Left kidney (tissue), 2 donors: ENCODE data around the gene ITPR3. TPM values are rescaled to one million over a fixed set of nuclear protein-coding genes. Genes with fewer than 3 reads are reported as not detected.
A peak's percentile ranks its signal among the peaks of the same experiment; 100 is the strongest.

Experiments
- DNase-seq: peaks from one replicate; pipeline ENCODE4 v3.0.0-alpha.2; 2013
- polyA plus RNA-seq: library from polyadenylated mRNA; unstranded; fragments of 120-200 nt; gene quantifications from one replicate; pipeline ENCODE4 v1.2.1, GENCODE V29; 2013; ENCODE audit not compliant: insufficient read length

The ITPR3 gene
- polyA plus RNA-seq, 1 donor, result 9.2 TPM

DNA sequence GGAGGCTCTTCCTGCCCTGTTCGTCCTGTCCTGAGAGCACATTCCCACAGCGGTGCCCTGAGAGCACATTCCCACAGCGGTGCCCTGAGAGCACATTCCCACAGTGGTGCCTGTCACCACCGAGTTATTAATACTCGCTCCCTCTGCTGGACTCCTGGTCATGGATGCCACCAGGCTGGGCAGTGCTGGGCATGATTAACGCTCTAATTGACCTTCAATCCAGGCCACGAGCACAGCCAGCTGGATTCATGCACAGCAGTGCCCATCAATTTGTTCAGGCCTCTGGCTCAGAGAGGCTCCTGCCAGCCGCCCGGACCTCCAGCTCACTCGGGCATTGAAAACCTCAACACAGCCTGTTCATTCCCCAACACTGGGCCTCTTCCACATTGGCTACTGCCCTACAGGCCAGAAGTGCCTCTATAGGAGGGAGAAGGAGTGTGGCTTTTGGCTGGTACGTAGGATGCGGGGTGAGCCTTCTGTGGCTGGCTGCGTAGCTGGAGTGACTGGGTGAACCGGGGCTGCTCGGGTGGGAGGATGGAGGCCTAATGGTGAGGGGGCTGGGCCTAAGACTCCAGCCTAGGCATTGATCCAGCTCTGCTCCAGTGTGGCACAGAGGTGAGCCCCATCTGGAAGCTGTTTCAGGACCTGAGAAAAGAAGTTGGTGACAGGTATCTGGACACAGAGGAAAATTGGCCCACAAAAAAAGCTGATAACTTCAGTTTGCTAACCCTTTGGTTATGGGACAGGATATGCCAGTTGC is 116.3 kb downstream of the ITPR3 start:
- no peak for DNase-seq

DNA sequence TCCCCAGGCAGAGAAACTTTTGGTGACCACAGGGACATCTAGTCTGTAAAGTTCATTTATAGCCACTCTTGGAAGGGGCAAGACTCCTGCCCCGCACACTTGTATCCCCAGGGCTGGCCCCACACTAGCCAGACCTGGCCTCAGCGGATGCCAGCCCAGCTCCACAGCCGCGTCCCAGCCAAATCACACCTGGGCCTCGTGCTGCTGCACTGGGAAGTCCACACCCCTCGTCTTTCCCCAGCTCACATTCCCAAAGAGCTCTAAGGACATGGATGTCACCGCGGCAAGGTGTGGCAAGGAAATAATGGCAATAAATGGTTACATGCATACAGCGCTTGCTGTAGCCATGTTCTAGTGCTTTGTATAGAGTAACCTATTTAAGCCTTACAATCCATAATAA is 117.0 kb downstream of the ITPR3 start:
- no peak for DNase-seq

DNA sequence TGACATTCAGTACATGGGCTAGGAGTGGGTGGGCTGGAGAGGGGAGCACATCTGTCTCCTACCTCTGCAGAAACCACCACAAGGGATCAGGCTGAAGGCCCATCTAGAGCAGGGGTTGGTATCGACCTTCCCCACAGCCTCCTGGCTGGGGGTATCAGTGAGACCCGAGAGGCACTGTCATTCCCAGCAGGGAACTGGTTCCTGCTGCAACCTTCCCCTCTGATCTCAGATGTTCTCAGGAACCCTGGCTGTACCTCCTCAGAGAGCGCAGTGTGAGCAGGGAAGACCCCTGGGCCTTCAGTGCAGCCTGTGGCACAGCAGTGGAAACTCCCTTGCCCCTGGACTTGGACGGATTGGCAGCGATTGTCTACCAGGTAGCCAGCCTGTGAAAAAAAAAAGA is 117.8 kb downstream of the ITPR3 start:
- no peak for DNase-seq

DNA sequence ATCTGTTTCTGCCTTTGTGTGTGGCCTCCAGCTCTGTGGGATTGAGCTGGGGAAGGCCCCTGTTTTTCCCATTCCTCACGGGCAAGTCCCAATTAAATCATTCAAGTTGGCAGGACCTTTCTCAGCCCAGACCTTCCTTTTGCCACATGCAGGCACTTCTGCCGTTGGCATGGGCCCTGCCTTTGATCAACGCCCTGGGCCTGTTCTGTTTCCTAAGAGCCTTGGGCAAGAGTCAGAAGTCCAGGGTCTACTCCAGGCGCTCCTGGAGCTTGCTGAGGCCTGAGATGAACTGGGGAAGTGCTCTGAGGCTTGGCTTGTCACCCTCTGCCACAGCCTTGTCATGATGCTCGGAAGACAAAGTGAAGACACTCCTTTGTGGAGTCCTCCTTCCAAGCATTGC is 118.4 kb downstream of the ITPR3 start:
- no peak for DNase-seq

DNA sequence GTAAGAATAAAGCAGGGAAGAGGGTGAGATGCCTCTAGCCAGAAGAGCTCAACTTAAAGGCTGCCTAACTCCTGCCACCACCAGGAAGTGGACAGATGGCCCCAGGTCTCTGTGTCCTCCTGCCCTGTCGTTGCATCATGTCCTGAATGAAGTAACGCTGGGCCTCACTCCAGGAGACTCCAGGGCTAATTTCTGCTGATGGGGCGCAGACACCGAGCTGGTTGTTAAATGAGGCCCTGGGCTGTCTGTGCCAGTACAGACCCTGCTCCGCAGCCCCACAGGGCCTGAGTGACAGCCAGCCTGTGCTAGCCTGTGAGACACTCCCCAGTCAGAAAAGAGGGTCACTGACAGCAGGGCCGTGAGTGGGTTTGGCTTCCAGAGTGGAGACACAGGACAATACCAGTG is 119.1 kb downstream of the ITPR3 start:
- no peak for DNase-seq

DNA sequence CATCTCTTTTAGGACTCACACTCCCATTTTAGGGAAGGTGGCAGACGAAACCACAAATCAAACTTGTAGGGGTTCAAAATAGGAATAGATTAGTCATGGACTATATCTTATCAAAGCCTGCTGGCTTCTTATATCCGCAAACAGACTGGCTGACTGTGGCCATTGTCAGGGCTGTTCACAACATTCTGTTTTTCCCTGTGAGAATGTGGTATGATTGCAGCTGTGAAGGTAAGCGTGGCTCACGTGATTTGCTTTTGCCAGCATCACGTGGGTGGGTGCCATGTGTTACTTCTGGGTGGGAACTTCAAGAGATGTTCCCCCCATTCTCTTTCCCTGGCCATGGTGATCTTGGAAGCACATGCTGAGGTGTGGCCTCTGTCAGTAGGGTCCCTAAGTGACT is 119.7 kb downstream of the ITPR3 start:
- no peak for DNase-seq

DNA sequence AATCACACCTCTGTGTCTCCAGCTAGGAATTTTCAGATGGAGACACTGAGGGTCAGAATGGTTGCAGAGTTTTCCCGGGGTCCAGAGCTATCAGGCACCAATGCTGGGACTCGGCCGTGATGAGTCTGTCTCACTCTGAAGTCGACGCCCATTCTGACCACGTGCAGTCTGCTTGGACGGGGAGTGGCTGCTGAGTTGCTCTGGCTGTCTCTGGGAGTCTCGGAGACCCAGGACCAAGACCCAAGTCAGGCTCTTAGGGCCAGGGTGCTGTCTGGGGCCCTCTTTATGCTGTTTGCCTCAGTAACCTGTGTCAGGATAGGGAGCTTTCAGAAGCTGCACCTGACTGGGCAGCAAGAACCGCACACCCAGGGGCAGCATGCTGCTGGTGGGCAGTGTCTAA is 121.0 kb downstream of the ITPR3 start:
- DNase-seq, result no peak

DNA sequence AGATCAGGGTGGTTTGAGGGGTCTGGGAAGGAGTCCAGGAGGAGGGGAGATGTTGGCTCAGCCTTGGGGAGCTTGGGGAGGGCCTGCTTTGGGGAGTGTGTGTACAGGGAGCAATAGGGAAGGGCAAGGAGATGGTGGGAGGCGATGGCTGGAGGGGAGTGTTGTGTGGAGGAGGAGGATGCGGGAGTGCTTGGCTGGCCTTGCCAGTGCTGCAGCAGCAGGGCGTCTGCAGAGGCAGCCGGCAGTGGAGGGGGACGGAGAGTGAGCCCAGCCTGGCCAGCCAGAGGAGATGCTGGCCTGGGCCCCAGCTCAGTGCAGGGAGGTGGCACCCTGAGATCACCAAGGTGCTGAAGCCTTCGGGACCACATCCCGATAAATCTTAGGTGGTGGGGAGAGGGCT is 121.7 kb downstream of the ITPR3 start:
- DNase-seq, result no peak

DNA sequence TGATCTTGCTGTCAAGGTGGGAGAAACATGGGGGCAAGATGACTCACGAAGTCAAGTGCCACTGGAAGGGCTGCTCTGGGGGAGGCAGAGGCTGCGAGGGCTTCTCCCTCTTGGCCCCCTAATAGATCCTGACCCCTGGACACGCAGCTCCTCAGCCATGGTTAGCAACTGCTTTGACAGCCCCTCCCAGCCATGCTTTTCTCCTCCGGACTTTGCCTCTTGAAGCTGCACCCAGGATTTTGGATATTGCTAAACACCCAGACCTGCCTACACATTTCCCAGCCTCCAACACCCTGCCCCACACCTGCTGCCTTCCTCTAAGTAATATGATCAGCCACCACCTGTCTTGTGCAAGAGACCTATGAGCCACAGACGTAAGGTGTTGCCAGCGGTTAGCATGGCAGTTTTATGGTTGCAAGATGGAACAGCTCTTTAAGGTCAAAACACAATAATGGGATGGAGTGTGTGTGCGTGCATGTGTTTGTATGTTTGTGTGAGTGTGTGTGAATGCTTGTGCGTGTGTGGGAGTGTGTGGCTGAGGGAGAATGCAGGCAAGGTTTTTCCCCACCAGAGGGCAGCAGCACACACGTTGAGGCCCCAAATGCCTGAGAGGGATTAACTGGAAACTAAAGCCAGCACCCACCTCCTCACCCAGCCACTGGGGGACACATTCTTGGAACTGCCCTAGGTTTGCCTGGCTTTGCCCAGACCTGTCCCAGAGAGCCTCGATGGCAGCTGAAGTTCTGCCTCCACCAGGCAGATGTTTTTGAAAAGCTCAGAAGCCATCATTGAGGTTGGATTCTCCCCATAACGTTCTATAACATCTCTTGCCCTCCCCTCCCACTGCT is 123.1 kb downstream of the ITPR3 start:
- peak; percentile 85 for DNase-seq

DNA sequence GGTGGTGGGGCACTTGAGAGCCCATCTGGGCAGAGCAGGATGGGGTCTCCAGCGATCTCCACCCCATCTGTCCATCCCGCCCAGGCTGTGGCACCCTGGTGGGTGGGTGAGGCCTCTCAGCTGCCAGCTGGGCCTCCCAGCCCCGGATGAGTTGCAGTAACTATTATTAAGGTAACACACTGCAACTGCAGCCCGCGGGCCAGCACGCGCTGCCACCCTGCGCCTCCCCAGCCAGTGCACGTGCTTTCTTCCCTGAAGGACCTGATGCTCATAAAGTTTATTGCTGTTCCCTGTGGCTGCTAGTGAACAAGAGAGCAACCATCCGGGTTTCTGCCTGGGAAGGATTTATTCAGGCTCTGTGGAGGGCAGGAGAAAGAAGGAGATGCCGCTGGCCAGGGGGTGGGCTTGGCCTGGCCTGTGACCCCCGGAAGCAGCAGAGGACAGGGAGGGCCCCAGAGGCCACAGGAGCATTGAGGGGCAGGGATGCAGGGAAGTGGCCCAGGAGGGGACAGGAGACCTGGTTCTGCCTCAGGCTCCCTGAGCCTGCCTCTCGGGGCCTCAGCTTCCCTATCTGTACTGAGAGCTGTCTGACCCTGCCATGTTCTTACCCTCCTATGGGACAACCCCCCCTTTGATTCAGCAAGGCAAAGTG is 123.9 kb downstream of the ITPR3 start:
- no peak for DNase-seq

DNA sequence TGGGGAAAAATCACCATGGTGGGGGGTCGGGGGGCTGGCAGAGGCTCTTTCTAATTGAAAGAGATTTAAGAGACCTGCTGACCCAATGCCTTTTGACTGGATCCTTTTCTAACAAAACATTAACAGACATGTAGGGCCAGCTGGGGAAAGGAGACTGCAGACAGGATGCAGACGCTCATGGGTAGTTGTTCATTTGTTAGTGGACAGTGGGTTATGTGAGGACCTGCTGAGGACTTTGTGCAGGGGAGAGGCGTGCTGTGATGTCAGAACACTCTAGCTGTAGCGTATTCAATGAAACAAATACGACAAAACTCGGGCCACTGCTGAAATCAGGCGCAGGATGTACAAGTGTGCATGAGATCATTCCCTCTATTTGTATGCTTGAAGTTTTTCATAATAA is 124.4 kb downstream of the ITPR3 start:
- no peak for DNase-seq

Other genes starting within 250 kb of the ITPR3 start
- gene KIFC1, start 229.5 kb upstream of the ITPR3 start, polyA plus RNA-seq, result 62.9 TPM
- gene PHF1, start 210.3 kb upstream of the ITPR3 start, polyA plus RNA-seq, result 68.8 TPM
- gene CUTA, start 203.2 kb upstream of the ITPR3 start, polyA plus RNA-seq, result 211 TPM
- gene SYNGAP1, start 201.3 kb upstream of the ITPR3 start, polyA plus RNA-seq, result 40.9 TPM
- 16.4 TPM for gene ZBTB9, start 166.7 kb upstream of the ITPR3 start, polyA plus RNA-seq
- gene BAK1, start 41.0 kb upstream of the ITPR3 start, polyA plus RNA-seq, result 21.1 TPM
- 65.1 TPM for gene UQCC2, start 90.4 kb downstream of the ITPR3 start, polyA plus RNA-seq
- gene IP6K3, start 125.6 kb downstream of the ITPR3 start, polyA plus RNA-seq, result 1.0 TPM
- 74.2 TPM for gene LEMD2, start 167.8 kb downstream of the ITPR3 start, polyA plus RNA-seq
- 2.1 TPM for gene MLN, start 182.7 kb downstream of the ITPR3 start, polyA plus RNA-seq